Measurements from ENCODE around the gene TMEM106C.

The TMEM106C gene

GRCh38 chr12:47967461-47968321 is 4.3 kb downstream of the TMEM106C start:
- H3K9me3 ChIP-seq (ENCODE audit: control insufficient read depth, low read length): no peaks in the 10 kb centered on the region
- no peak overlapping the region for H3K4me3 ChIP-seq (ENCODE audit: insufficient read depth, low read depth, low read length, poor library complexity, severe bottlenecking)
- H3K27ac ChIP-seq (ENCODE audit: insufficient read depth, low read length, poor library complexity, severe bottlenecking): no peak overlapping the region
- no peaks in the 10 kb centered on the region for H3K27me3 ChIP-seq (replicated peaks; ENCODE audit: control insufficient read depth, insufficient read depth, low read length, poor library complexity, severe bottlenecking)
- H3K36me3 ChIP-seq (ENCODE audit: control insufficient read depth, insufficient read depth, low read length): peaks cover 11% of the 10 kb centered on the region
- H3K4me1 ChIP-seq (ENCODE audit: control insufficient read depth, insufficient read depth, low read length, poor library complexity, severe bottlenecking): peaks cover 3% of the 10 kb centered on the region
- DNase-seq: no peak

GRCh38 chr12:47969845-47970244 is 6.4 kb downstream of the TMEM106C start:
- no peak for DNase-seq
- H3K36me3 ChIP-seq (ENCODE audit: control insufficient read depth, insufficient read depth, low read length): peaks cover 11% of the 10 kb centered on the region
- H3K27ac ChIP-seq (ENCODE audit: insufficient read depth, low read length, poor library complexity, severe bottlenecking): no peak overlapping the region
- H3K4me3 ChIP-seq (ENCODE audit: insufficient read depth, low read depth, low read length, poor library complexity, severe bottlenecking): no peak overlapping the region
- H3K4me1 ChIP-seq (ENCODE audit: control insufficient read depth, insufficient read depth, low read length, poor library complexity, severe bottlenecking): no peaks in the 10 kb centered on the region
- H3K9me3 ChIP-seq (ENCODE audit: control insufficient read depth, low read length): no peaks in the 10 kb centered on the region
- no peaks in the 10 kb centered on the region for H3K27me3 ChIP-seq (replicated peaks; ENCODE audit: control insufficient read depth, insufficient read depth, low read length, poor library complexity, severe bottlenecking)

- no peak overlapping the region for H3K4me3 ChIP-seq (ENCODE audit: insufficient read depth, low read depth, low read length, poor library complexity, severe bottlenecking)
- H3K27me3 ChIP-seq (replicated peaks; ENCODE audit: control insufficient read depth, insufficient read depth, low read length, poor library complexity, severe bottlenecking): no peaks in the 10 kb centered on the region
- peaks cover 11% of the 10 kb centered on the region for H3K36me3 ChIP-seq (ENCODE audit: control insufficient read depth, insufficient read depth, low read length)
- H3K4me1 ChIP-seq (ENCODE audit: control insufficient read depth, insufficient read depth, low read length, poor library complexity, severe bottlenecking): no peaks in the 10 kb centered on the region
- H3K9me3 ChIP-seq (ENCODE audit: control insufficient read depth, low read length): no peaks in the 10 kb centered on the region
- no peak overlapping the region for H3K27ac ChIP-seq (ENCODE audit: insufficient read depth, low read length, poor library complexity, severe bottlenecking)
- DNase-seq: no peak
Observed at GRCh38 chr12:47970843-47971242, 7.4 kb downstream of the TMEM106C start.

- Histone ChIP-seq H3K4me3 (ENCODE audit: insufficient read depth, low read depth, low read length, poor library complexity, severe bottlenecking) (no peak overlapping the region), H3K27me3 (replicated peaks; ENCODE audit: control insufficient read depth, insufficient read depth, low read length, poor library complexity, severe bottlenecking) (no peaks in the 10 kb centered on the region), H3K36me3 (ENCODE audit: control insufficient read depth, insufficient read depth, low read length) (peaks cover 5% of the 10 kb centered on the region), H3K4me1 (ENCODE audit: control insufficient read depth, insufficient read depth, low read length, poor library complexity, severe bottlenecking) (no peaks in the 10 kb centered on the region), H3K9me3 (ENCODE audit: control insufficient read depth, low read length) (no peaks in the 10 kb centered on the region), H3K27ac (ENCODE audit: insufficient read depth, low read length, poor library complexity, severe bottlenecking) (no peak overlapping the region)
- DNase-seq: no peak
Observed at GRCh38 chr12:47972895-47973294, 9.5 kb downstream of the TMEM106C start.

GRCh38 chr12:47973870-47974269 is 10.5 kb downstream of the TMEM106C start:
- no peaks in the 10 kb centered on the region for H3K27me3 ChIP-seq (replicated peaks; ENCODE audit: control insufficient read depth, insufficient read depth, low read length, poor library complexity, severe bottlenecking)
- H3K4me3 ChIP-seq (ENCODE audit: insufficient read depth, low read depth, low read length, poor library complexity, severe bottlenecking): no peak overlapping the region
- H3K9me3 ChIP-seq (ENCODE audit: control insufficient read depth, low read length): no peaks in the 10 kb centered on the region
- H3K36me3 ChIP-seq (ENCODE audit: control insufficient read depth, insufficient read depth, low read length): no peaks in the 10 kb centered on the region
- H3K27ac ChIP-seq (ENCODE audit: insufficient read depth, low read length, poor library complexity, severe bottlenecking): no peak overlapping the region
- no peak for DNase-seq
- H3K4me1 ChIP-seq (ENCODE audit: control insufficient read depth, insufficient read depth, low read length, poor library complexity, severe bottlenecking): no peaks in the 10 kb centered on the region

GRCh38 chr12:47975036-47975620 is 11.7 kb downstream of the TMEM106C start:
- no peak overlapping the region for H3K4me3 ChIP-seq (ENCODE audit: insufficient read depth, low read depth, low read length, poor library complexity, severe bottlenecking)
- no peaks in the 10 kb centered on the region for H3K36me3 ChIP-seq (ENCODE audit: control insufficient read depth, insufficient read depth, low read length)
- no peak for DNase-seq
- H3K9me3 ChIP-seq (ENCODE audit: control insufficient read depth, low read length): no peaks in the 10 kb centered on the region
- no peaks in the 10 kb centered on the region for H3K27me3 ChIP-seq (replicated peaks; ENCODE audit: control insufficient read depth, insufficient read depth, low read length, poor library complexity, severe bottlenecking)
- no peaks in the 10 kb centered on the region for H3K4me1 ChIP-seq (ENCODE audit: control insufficient read depth, insufficient read depth, low read length, poor library complexity, severe bottlenecking)
- H3K27ac ChIP-seq (ENCODE audit: insufficient read depth, low read length, poor library complexity, severe bottlenecking): no peak overlapping the region

- no peaks in the 10 kb centered on the region for H3K36me3 ChIP-seq (ENCODE audit: control insufficient read depth, insufficient read depth, low read length)
- H3K27ac ChIP-seq (ENCODE audit: insufficient read depth, low read length, poor library complexity, severe bottlenecking): no peak overlapping the region
- no peak for DNase-seq
- no peaks in the 10 kb centered on the region for H3K4me1 ChIP-seq (ENCODE audit: control insufficient read depth, insufficient read depth, low read length, poor library complexity, severe bottlenecking)
- no peaks in the 10 kb centered on the region for H3K9me3 ChIP-seq (ENCODE audit: control insufficient read depth, low read length)
- H3K4me3 ChIP-seq (ENCODE audit: insufficient read depth, low read depth, low read length, poor library complexity, severe bottlenecking): no peak overlapping the region
- H3K27me3 ChIP-seq (replicated peaks; ENCODE audit: control insufficient read depth, insufficient read depth, low read length, poor library complexity, severe bottlenecking): no peaks in the 10 kb centered on the region
Observed at GRCh38 chr12:47975816-47976215, 12.4 kb downstream of the TMEM106C start.

GRCh38 chr12:47977046-47977771 is 13.8 kb downstream of the TMEM106C start:
- no peak overlapping the region for H3K27ac ChIP-seq (ENCODE audit: insufficient read depth, low read length, poor library complexity, severe bottlenecking)
- H3K36me3 ChIP-seq (ENCODE audit: control insufficient read depth, insufficient read depth, low read length): no peaks in the 10 kb centered on the region
- no peak overlapping the region for H3K4me3 ChIP-seq (ENCODE audit: insufficient read depth, low read depth, low read length, poor library complexity, severe bottlenecking)
- no peaks in the 10 kb centered on the region for H3K4me1 ChIP-seq (ENCODE audit: control insufficient read depth, insufficient read depth, low read length, poor library complexity, severe bottlenecking)
- no peaks in the 10 kb centered on the region for H3K9me3 ChIP-seq (ENCODE audit: control insufficient read depth, low read length)
- H3K27me3 ChIP-seq (replicated peaks; ENCODE audit: control insufficient read depth, insufficient read depth, low read length, poor library complexity, severe bottlenecking): no peaks in the 10 kb centered on the region
- no peak for DNase-seq

GRCh38 chr12:47977772-47978597 is 14.6 kb downstream of the TMEM106C start:
- no peaks in the 10 kb centered on the region for H3K36me3 ChIP-seq (ENCODE audit: control insufficient read depth, insufficient read depth, low read length)
- no peak overlapping the region for H3K27ac ChIP-seq (ENCODE audit: insufficient read depth, low read length, poor library complexity, severe bottlenecking)
- no peak for DNase-seq

More at GRCh38 chr12:47977772-47978597, 14.6 kb downstream of the TMEM106C start:
- H3K9me3 ChIP-seq (ENCODE audit: control insufficient read depth, low read length): no peaks in the 10 kb centered on the region
- H3K4me1 ChIP-seq (ENCODE audit: control insufficient read depth, insufficient read depth, low read length, poor library complexity, severe bottlenecking): no peaks in the 10 kb centered on the region
- no peaks in the 10 kb centered on the region for H3K27me3 ChIP-seq (replicated peaks; ENCODE audit: control insufficient read depth, insufficient read depth, low read length, poor library complexity, severe bottlenecking)
- H3K4me3 ChIP-seq (ENCODE audit: insufficient read depth, low read depth, low read length, poor library complexity, severe bottlenecking): no peak overlapping the region

All from effector memory CD4-positive, alpha-beta T cell (primary cell).